ENCODE measurements around the gene SLC45A2.

DNA sequence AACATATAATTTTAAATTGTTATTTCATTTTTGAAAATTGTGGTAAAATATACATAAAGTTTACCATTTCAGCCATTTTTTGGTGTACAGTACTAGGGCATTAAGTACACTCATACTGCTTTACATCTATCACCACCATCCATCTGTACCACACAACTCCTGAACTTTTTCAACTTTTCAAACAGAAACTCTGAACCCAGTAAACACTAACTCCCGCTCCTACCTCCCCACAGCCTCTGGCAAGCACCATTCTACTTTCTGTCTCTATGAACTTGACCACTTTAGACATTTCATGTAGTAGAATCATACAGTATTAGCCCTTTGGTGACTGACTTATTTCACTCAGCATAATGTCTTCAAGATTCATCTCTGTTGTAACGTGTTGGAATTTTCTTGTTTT, 8.4 kb upstream of the SLC45A2 start:
- TF ChIP-seq, protein P1, sequence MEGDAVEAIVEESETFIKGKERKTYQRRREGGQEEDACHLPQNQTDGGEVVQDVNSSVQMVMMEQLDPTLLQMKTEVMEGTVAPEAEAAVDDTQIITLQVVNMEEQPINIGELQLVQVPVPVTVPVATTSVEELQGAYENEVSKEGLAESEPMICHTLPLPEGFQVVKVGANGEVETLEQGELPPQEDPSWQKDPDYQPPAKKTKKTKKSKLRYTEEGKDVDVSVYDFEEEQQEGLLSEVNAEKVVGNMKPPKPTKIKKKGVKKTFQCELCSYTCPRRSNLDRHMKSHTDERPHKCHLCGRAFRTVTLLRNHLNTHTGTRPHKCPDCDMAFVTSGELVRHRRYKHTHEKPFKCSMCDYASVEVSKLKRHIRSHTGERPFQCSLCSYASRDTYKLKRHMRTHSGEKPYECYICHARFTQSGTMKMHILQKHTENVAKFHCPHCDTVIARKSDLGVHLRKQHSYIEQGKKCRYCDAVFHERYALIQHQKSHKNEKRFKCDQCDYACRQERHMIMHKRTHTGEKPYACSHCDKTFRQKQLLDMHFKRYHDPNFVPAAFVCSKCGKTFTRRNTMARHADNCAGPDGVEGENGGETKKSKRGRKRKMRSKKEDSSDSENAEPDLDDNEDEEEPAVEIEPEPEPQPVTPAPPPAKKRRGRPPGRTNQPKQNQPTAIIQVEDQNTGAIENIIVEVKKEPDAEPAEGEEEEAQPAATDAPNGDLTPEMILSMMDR (IDR thresholded peaks at IDR 0.05) = no peak
- TF ChIP-seq POLR2AphosphoS5 (IDR thresholded peaks at IDR 0.05) = no peak
- no peak for TF ChIP-seq EP300 (IDR thresholded peaks at IDR 0.05)
- no peak for TF ChIP-seq POLR2A (IDR thresholded peaks at IDR 0.05)
